Measurements from ENCODE around the gene RIN3.

RIN3 gene

GRCh38 chr14:92511453-92512238, 1.9 kb upstream of the RIN3 start:
- no peak for DNase-seq

- no peak for DNase-seq
Measured at GRCh38 chr14:92512807-92513203, 776 bp upstream of the RIN3 start.

GRCh38 chr14:92513966-92514843, 624 bp downstream of the RIN3 start:
- peak; percentile 59 for DNase-seq

GRCh38 chr14:92514844-92515514, 1.4 kb downstream of the RIN3 start:
- no peak for DNase-seq

- no peak for DNase-seq
Measured at GRCh38 chr14:92515546-92516343, 2.2 kb downstream of the RIN3 start.

- no peak for DNase-seq
Measured at GRCh38 chr14:92516344-92516965, 2.9 kb downstream of the RIN3 start.

GRCh38 chr14:92516966-92517506, 3.5 kb downstream of the RIN3 start:
- DNase-seq: no peak

- no peak for DNase-seq
Measured at GRCh38 chr14:92517761-92518160, 4.2 kb downstream of the RIN3 start.

- DNase-seq: no peak
Measured at GRCh38 chr14:92519246-92520101, 5.9 kb downstream of the RIN3 start.

- DNase-seq: no peak
Measured at GRCh38 chr14:92520102-92521057, 6.8 kb downstream of the RIN3 start.

- DNase-seq: no peak
Measured at GRCh38 chr14:92521058-92521415, 7.5 kb downstream of the RIN3 start.

- no peak for DNase-seq
Measured at GRCh38 chr14:92523752-92524151, 10.2 kb downstream of the RIN3 start.

- no peak for DNase-seq
Measured at GRCh38 chr14:92524602-92525185, 11.1 kb downstream of the RIN3 start.

GRCh38 chr14:92525322-92526095, 11.9 kb downstream of the RIN3 start:
- no peak for DNase-seq

GRCh38 chr14:92527721-92528120, 14.1 kb downstream of the RIN3 start:
- DNase-seq: no peak

- DNase-seq: no peak
Measured at GRCh38 chr14:92528486-92529100, 15.0 kb downstream of the RIN3 start.

GRCh38 chr14:92529903-92530302, 16.3 kb downstream of the RIN3 start:
- DNase-seq: no peak

Measured in retina (tissue), 1 donor.